ENCODE results near the gene PLA2G5. TPM values are rescaled to one million over a fixed set of nuclear protein-coding genes. Genes with fewer than 3 reads are reported as not detected.
"Not testable (repeated sequence)": the region's sequence is repeated elsewhere in the genome, so short reads cannot be mapped to it uniquely, and the experiment has no call there.

Gene PLA2G5
- total and polyA plus RNA-seq, 9 donors, result 19.3 to 141 (median 67.4) TPM

DNA sequence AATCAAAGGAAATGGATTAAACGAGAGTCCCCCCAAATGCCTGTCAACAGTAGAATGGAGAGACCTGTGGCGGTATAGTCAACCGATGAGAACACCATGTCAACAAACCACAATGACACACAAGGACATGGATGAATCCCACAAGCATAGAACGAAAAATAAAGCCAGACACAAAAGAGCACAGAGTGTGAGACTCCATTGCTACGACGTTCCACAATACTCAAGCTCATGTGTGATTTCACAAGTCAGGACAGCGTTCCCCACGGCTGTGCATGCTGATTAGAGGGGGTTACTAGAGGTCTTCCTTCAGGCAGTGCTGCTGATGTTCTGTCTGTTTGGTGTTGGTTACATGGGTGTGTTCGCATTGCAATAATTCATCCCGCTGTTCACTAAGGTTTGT, 55.1 kb downstream of the PLA2G5 start:
- Histone ChIP-seq H3K27me3 (no peaks in the 10 kb centered on the region), H3K9me3 (no peaks in the 10 kb centered on the region), H3K4me3 (no peak overlapping the region), H3K4me1 (ENCODE audit: insufficient read depth) (no peaks in the 10 kb centered on the region), H3K36me3 (no peaks in the 10 kb centered on the region), H3K27ac (no peak overlapping the region)
- DNase-seq, result no peak
- intact Hi-C loops (cut with DNase I), result no loop called here
- TF ChIP-seq, protein P1, sequence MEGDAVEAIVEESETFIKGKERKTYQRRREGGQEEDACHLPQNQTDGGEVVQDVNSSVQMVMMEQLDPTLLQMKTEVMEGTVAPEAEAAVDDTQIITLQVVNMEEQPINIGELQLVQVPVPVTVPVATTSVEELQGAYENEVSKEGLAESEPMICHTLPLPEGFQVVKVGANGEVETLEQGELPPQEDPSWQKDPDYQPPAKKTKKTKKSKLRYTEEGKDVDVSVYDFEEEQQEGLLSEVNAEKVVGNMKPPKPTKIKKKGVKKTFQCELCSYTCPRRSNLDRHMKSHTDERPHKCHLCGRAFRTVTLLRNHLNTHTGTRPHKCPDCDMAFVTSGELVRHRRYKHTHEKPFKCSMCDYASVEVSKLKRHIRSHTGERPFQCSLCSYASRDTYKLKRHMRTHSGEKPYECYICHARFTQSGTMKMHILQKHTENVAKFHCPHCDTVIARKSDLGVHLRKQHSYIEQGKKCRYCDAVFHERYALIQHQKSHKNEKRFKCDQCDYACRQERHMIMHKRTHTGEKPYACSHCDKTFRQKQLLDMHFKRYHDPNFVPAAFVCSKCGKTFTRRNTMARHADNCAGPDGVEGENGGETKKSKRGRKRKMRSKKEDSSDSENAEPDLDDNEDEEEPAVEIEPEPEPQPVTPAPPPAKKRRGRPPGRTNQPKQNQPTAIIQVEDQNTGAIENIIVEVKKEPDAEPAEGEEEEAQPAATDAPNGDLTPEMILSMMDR (IDR thresholded peaks at IDR 0.05), result no peak
- no peak for TF ChIP-seq POLR2A (IDR thresholded peaks at IDR 0.05)
- no peak for TF ChIP-seq EP300 (IDR thresholded peaks at IDR 0.05)
- 74 to 79% (median 77%) methylated on average over 10 of the region's 10 CpGs for WGBS, 3 donors

DNA sequence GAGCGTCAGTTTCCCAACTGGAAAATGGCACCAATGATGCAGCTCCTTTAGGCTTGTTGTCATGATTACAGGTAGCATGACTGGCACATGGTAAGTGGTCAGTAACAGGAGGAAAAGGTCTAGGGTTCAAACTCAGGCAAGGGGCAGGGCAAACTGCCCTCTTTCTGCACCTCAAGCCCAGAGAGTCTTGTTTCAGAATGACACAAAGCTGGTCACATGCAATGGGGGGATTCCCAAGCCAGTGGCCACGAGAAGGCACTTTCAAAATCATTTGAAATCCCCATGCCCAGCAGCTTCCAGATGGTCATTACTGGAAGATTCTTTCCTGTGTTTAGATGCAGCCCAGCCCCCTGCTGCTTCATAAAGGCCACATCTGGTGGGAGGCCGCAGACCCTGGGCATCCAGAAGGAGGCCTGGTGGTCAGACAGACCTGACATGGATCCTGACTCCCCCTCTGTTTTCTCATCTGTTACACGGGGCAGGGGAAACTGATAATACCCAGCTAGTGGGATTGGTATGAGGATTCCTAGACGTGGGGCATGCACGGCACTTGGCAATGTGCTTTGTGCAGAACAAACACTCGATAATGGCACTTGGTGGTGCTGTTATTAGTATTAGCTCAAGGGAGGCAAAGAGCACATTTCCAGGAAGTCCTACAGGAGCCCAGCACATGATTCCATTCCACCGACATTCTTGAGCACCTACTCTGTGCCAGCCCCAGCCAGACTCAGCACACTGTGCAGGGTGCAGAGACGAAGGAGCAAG, 56.2 kb downstream of the PLA2G5 start:
- TF ChIP-seq POLR2A (IDR thresholded peaks at IDR 0.05), result no peak
- TF ChIP-seq, protein P1 (IDR thresholded peaks at IDR 0.05), result no peak
- TF ChIP-seq EP300 (IDR thresholded peaks at IDR 0.05), result no peak
- WGBS, 3 donors, result 75 to 80% (median 79%) methylated on average over 9 of the region's 9 CpGs
- intact Hi-C loops (cut with DNase I), result no loop called here
- Histone ChIP-seq H3K27me3 (no peaks in the 10 kb centered on the region), H3K9me3 (no peaks in the 10 kb centered on the region), H3K36me3 (no peaks in the 10 kb centered on the region), H3K4me1 (ENCODE audit: insufficient read depth) (no peaks in the 10 kb centered on the region), H3K27ac (no peak overlapping the region), H3K4me3 (no peak overlapping the region)
- no peak for DNase-seq

DNA sequence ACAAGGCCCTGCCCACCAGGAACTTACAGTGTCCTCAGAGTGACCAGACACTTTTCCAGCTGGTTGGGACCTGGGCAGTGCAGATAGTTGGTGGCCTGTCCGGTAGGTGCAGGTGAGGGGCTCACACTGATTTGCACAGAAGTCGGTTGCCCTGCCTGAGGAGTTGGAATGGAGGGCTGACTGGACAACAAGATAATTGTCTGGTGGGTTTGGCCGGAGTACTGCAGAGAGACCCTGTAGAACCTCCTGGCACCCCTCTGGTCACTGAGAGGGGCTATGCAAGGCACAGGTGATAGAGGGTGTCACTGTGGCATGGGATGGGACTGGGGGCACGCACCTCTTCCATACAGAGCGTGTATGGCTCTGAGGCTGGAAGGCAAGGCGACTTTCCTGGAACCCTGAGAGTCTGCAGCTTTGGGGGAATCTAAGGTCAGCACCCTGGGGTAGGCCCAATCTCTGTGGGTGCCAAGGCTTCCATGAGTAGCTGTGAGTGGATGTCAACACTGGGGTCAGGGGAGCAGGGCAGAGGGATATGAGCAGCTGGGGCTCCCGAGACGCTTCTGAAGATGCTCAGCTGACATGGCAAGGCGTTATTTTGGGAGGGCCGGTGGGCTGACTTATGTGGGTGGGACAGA, 56.9 kb downstream of the PLA2G5 start:
- intact Hi-C loops (cut with DNase I), result no loop called here
- no peaks in the 10 kb centered on the region for H3K27me3 ChIP-seq
- no peak overlapping the region for H3K4me3 ChIP-seq
- no peaks in the 10 kb centered on the region for H3K9me3 ChIP-seq
- no peak overlapping the region for H3K27ac ChIP-seq
- H3K36me3 ChIP-seq, result no peaks in the 10 kb centered on the region
- no peaks in the 10 kb centered on the region for H3K4me1 ChIP-seq (ENCODE audit: insufficient read depth)
- no peak for DNase-seq
- WGBS, 3 donors, result 93 to 97% (median 96%) methylated on average over 10 of the region's 10 CpGs
- no peak for TF ChIP-seq POLR2A (IDR thresholded peaks at IDR 0.05)
- TF ChIP-seq, protein P1 (IDR thresholded peaks at IDR 0.05), result no peak
- TF ChIP-seq EP300 (IDR thresholded peaks at IDR 0.05), result no peak

DNA sequence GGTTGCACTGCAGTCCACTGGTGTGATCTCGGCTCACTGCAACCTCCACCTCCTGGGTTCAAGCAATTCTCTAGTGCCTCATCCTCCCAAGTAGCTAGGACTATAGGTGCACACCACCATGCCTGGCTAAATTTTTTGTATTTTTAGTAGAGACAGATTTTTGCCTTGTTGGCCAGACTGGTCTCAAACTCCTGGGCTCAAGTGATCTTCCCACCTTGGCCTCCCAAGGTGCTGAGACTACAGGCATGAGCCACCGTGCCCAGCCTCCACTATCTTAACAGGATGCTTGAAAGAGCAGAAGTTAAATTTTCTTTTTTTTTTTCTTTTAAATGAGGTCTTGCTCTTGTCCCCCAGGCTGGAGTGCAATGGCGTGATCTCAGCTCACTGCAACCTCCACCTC, 60.5 kb downstream of the PLA2G5 start:
- 90 to 95% (median 92%) methylated on average over 3 of the region's 3 CpGs for WGBS, 3 donors
- H3K9me3 ChIP-seq; H3K27ac ChIP-seq; DNase-seq; H3K27me3 ChIP-seq; intact Hi-C loops (cut with DNase I); H3K4me1 ChIP-seq (ENCODE audit: insufficient read depth); H3K36me3 ChIP-seq; H3K4me3 ChIP-seq: not testable (repeated sequence)

DNA sequence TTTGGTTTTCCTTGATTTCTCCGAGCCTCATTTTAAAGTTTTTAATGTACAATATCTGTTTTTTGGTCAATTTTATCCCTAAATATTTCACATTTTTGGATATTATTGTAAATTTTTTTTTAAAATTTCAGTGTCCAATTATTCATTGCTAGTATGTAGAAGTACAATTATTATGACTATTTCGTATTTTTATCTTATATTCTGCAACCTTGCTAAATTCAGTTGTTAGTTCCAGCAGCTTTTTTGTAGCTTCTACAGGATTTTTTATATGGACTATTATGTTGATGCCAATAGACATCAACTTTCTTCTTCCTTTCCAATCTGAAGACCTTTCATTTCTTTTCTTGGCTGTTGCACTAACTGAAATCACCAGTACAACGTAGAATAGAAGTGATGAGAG, 65.0 kb downstream of the PLA2G5 start:
- no peaks in the 10 kb centered on the region for H3K9me3 ChIP-seq
- intact Hi-C loops (cut with DNase I), result no loop called here
- H3K36me3 ChIP-seq, result no peaks in the 10 kb centered on the region
- no peak overlapping the region for H3K4me3 ChIP-seq
- no peak for DNase-seq
- no peaks in the 10 kb centered on the region for H3K4me1 ChIP-seq (ENCODE audit: insufficient read depth)
- H3K27ac ChIP-seq, result no peak overlapping the region
- no peaks in the 10 kb centered on the region for H3K27me3 ChIP-seq
- 83 to 86% (median 85%) methylated on average over 3 of the region's 3 CpGs for WGBS, 3 donors
- TF ChIP-seq, protein P1 (IDR thresholded peaks at IDR 0.05), result no peak
- TF ChIP-seq POLR2A (IDR thresholded peaks at IDR 0.05) (no peak), EP300 (IDR thresholded peaks at IDR 0.05) (no peak)
